ENCODE measurements around the gene ITM2A.

Gene ITM2A

DNA sequence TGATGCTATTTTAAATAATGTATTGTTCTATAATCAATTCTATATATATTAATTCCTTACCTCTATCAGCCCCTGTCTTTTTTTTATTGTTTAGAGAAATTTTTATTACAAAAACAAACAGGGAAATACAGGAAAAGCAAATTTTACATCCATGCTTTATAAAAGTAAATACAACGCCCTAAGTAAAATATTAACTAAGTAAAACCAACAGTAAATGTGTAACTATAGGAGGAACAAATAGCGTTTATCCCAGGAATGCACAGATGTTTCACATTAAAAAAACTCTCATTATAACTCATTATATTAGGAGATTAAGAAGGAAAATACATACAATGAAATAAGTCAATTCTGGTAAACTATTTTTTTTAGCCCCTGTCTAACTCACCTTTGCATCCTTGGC is 8.2 kb upstream of the ITM2A start:
- TF ChIP-seq TAF1 (IDR thresholded peaks at IDR 0.05; ENCODE audit: low read depth): no peak

DNA sequence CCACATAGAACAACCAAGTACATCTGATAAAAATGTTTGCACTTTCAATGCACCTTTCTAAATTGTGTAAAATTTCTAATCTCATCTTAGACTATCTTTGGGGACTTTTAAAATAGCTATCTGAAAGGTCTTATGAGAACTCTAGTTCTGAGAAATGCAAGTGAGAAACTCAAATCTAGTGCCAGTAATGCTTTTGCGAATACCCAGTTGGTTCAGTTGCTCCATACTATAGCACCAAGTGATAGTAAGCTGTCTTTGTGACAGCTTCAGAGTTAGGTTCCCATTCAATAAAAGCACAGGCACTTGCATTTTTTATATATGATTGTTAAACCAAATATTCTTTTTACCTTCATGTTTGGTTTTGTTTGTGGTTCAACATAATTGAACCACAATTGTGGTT is 4.5 kb upstream of the ITM2A start:
- TF ChIP-seq, protein P1, sequence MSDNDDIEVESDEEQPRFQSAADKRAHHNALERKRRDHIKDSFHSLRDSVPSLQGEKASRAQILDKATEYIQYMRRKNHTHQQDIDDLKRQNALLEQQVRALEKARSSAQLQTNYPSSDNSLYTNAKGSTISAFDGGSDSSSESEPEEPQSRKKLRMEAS (IDR thresholded peaks at IDR 0.05): no peak
- TF ChIP-seq ZBTB7A (IDR thresholded peaks at IDR 0.05; ENCODE audit: low read depth) (no peak), FOXM1 (IDR thresholded peaks at IDR 0.05; ENCODE audit: borderline replicate concordance, low read depth) (no peak), YY1 (IDR thresholded peaks at IDR 0.05; ENCODE audit: low read depth) (no peak), TAF1 (IDR thresholded peaks at IDR 0.05; ENCODE audit: low read depth) (no peak), CREB1 (IDR thresholded peaks at IDR 0.05; ENCODE audit: low read depth) (no peak)

DNA sequence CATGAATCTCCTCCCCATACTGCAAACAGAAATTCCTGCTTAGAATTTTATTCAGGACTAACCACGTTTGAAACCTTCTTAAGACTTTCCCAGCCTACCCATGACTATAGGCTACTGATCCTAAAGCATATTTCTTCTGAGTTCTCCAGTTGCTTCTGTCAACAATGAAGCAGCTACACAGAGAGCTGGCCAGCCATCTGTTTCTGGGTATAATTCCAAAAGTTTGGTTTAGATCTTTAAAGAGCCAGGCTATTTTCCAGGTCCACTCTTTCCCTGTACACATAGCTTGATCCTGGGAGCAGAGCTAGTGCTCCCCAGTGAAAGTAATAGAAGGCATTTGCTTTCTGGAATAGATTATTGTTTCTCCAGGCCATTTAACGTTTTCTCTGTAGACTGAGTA is 4.0 kb upstream of the ITM2A start:
- TF ChIP-seq TAF1 (IDR thresholded peaks at IDR 0.05; ENCODE audit: low read depth): no peak
- TF ChIP-seq, protein P2, sequence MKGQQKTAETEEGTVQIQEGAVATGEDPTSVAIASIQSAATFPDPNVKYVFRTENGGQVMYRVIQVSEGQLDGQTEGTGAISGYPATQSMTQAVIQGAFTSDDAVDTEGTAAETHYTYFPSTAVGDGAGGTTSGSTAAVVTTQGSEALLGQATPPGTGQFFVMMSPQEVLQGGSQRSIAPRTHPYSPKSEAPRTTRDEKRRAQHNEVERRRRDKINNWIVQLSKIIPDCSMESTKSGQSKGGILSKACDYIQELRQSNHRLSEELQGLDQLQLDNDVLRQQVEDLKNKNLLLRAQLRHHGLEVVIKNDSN (IDR thresholded peaks at IDR 0.05): no peak
- no peak for TF ChIP-seq TCF12 (IDR thresholded peaks at IDR 0.05; ENCODE audit: low read depth)
- TF ChIP-seq, protein P1 (IDR thresholded peaks at IDR 0.05): no peak
- TF ChIP-seq CEBPB (IDR thresholded peaks at IDR 0.05): no peak

DNA sequence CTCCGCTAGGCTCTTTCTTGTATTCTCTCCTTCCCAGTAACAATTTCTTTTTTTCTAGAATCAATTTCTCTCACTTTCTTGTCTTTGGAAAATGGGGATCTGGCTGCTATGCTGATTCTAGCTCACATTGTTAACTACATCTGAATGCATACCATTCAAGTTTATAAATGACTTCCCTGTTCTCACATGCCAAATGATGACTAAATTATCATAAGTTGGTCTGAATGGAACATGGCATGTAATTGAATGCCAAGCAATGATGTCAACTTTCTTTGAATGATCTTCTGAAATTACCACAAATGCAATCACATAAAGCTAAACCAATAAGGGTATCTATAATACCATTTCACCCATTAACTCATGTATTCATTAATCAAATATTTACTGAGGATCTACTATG is 2.7 kb upstream of the ITM2A start:
- TF ChIP-seq NFIC (IDR thresholded peaks at IDR 0.05): no peak
- no peak for TF ChIP-seq TCF12 (IDR thresholded peaks at IDR 0.05; ENCODE audit: low read depth)
- TF ChIP-seq, protein P1 (IDR thresholded peaks at IDR 0.05): no peak
- no peak for TF ChIP-seq CREB1 (IDR thresholded peaks at IDR 0.05; ENCODE audit: low read depth)
- no peak for TF ChIP-seq YY1 (IDR thresholded peaks at IDR 0.05; ENCODE audit: low read depth)
- no peak for TF ChIP-seq RAD21 (IDR thresholded peaks at IDR 0.05; ENCODE audit: low read depth)
- no peak for TF ChIP-seq ZBTB7A (IDR thresholded peaks at IDR 0.05; ENCODE audit: low read depth)
- no peak for TF ChIP-seq TAF1 (IDR thresholded peaks at IDR 0.05; ENCODE audit: low read depth)
- TF ChIP-seq, protein P3, sequence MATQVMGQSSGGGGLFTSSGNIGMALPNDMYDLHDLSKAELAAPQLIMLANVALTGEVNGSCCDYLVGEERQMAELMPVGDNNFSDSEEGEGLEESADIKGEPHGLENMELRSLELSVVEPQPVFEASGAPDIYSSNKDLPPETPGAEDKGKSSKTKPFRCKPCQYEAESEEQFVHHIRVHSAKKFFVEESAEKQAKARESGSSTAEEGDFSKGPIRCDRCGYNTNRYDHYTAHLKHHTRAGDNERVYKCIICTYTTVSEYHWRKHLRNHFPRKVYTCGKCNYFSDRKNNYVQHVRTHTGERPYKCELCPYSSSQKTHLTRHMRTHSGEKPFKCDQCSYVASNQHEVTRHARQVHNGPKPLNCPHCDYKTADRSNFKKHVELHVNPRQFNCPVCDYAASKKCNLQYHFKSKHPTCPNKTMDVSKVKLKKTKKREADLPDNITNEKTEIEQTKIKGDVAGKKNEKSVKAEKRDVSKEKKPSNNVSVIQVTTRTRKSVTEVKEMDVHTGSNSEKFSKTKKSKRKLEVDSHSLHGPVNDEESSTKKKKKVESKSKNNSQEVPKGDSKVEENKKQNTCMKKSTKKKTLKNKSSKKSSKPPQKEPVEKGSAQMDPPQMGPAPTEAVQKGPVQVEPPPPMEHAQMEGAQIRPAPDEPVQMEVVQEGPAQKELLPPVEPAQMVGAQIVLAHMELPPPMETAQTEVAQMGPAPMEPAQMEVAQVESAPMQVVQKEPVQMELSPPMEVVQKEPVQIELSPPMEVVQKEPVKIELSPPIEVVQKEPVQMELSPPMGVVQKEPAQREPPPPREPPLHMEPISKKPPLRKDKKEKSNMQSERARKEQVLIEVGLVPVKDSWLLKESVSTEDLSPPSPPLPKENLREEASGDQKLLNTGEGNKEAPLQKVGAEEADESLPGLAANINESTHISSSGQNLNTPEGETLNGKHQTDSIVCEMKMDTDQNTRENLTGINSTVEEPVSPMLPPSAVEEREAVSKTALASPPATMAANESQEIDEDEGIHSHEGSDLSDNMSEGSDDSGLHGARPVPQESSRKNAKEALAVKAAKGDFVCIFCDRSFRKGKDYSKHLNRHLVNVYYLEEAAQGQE (IDR thresholded peaks at IDR 0.05; ENCODE audit: low read depth): no peak
- TF ChIP-seq FOXM1 (IDR thresholded peaks at IDR 0.05; ENCODE audit: borderline replicate concordance, low read depth): no peak
- TF ChIP-seq TEAD4 (IDR thresholded peaks at IDR 0.05): no peak
- no peak for TF ChIP-seq CEBPB (IDR thresholded peaks at IDR 0.05)

DNA sequence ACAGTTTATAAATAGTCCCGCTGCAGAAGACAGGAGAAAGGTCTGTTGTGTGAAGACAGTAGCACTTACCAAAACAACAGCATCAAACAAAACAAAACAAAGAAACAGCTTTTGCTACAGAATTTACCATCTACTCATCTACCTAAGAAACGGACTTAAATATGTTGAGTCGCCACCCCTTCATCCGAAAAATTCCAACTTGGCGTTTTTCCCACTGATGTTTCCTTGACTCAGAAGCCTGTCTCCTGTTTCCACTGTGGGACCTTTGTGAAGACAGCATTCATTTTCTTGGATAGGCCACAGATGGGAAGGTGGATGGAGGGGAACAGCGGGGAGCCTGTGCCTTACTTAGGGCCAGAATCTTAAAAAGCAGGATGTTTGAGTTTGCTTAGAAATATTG is 1.3 kb upstream of the ITM2A start:
- no peak for TF ChIP-seq RAD21 (IDR thresholded peaks at IDR 0.05; ENCODE audit: low read depth)
- no peak for TF ChIP-seq TCF12 (IDR thresholded peaks at IDR 0.05; ENCODE audit: low read depth)
- TF ChIP-seq, protein P2 (IDR thresholded peaks at IDR 0.05): no peak
- TF ChIP-seq, protein P1 (IDR thresholded peaks at IDR 0.05): no peak
- TF ChIP-seq FOXM1 (IDR thresholded peaks at IDR 0.05; ENCODE audit: borderline replicate concordance, low read depth): no peak
- TF ChIP-seq, protein P3 (IDR thresholded peaks at IDR 0.05; ENCODE audit: low read depth): no peak
- no peak for TF ChIP-seq EGR1 (IDR thresholded peaks at IDR 0.05)
- TF ChIP-seq TEAD4 (IDR thresholded peaks at IDR 0.05): no peak
- TF ChIP-seq CEBPB (IDR thresholded peaks at IDR 0.05): no peak
- no peak for TF ChIP-seq CREB1 (IDR thresholded peaks at IDR 0.05; ENCODE audit: low read depth)
- no peak for TF ChIP-seq YY1 (IDR thresholded peaks at IDR 0.05; ENCODE audit: low read depth)
- no peak for TF ChIP-seq TAF1 (IDR thresholded peaks at IDR 0.05; ENCODE audit: low read depth)
- TF ChIP-seq EP300 (IDR thresholded peaks at IDR 0.05; ENCODE audit: borderline replicate concordance): no peak
- TF ChIP-seq ZBTB7A (IDR thresholded peaks at IDR 0.05; ENCODE audit: low read depth): no peak
- no peak for TF ChIP-seq NFIC (IDR thresholded peaks at IDR 0.05)

DNA sequence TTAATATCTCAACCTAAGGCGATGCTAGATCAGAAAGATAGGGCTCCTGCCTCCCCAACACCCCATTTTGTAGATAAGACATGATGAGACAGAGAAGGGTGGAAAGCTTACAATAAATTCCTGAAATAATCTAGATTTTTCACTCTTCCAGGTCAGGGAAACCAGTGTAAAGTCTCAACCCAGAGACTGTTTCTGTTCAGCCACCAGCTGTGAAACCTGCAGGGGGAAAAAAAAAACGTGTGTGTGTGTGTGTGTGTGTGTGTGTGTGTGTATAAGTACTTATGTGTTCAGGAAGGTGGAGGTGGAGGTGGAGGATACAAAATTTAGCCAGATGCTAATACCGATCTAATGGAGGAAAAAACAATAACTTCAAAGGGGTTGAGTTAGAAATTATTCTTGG is 773 bp upstream of the ITM2A start:
- TF ChIP-seq, protein P1 (IDR thresholded peaks at IDR 0.05): no peak
- TF ChIP-seq TCF12 (IDR thresholded peaks at IDR 0.05; ENCODE audit: low read depth) (no peak), ZBTB7A (IDR thresholded peaks at IDR 0.05; ENCODE audit: low read depth) (no peak)
